B cell (primary cell): ENCODE data around the gene CNPPD1. TPM values are rescaled to one million over a fixed set of nuclear protein-coding genes. Genes with fewer than 3 reads are reported as not detected.
A peak's percentile ranks its signal among the peaks of the same experiment; 100 is the strongest.

Source experiments
- ATAC-seq: fragments of 200-7000 bp; cut with Tn5 transposase; one replicate; pipeline ENCODE4 v1.10.0; 2021; ENCODE audit warnings: low read depth, mild to moderate bottlenecking, moderate number of reproducible peaks, moderate library complexity
- CTCF ChIA-PET: fragments of 350-600 bp; sonication (Branson Sonifier 250); formaldehyde crosslinking; loops from one replicate; lab custom pipeline; 2021; ENCODE audit warnings: antibody characterized with exemption, inconsistent platforms; lab: Charles Lee
- POLR2A ChIA-PET: fragments of 350-600 bp; sonication (Branson Sonifier 250); formaldehyde crosslinking; loops from one replicate; lab custom pipeline; 2021; ENCODE audit warnings: antibody characterized with exemption; lab: Charles Lee
- DNase-seq: peaks from one replicate; pipeline ENCODE4 v3.0.0; 2013
- H2AFZ ChIP-seq: 2 replicates; pipeline ENCODE4 v1.6.1; 2012; ENCODE audit warnings: mild to moderate bottlenecking, low read depth, low read length; ENCODE audit not compliant: insufficient read depth, poor library complexity, severe bottlenecking
- H3K27ac ChIP-seq, 2 donors: 1 replicate in 1 of 2; 2 replicates in 1 of 2; pipeline ENCODE4 v1.5.1; 2012 to 2013; ENCODE audit warnings: low read length in 2 of 2, mild to moderate bottlenecking in 2 of 2, moderate library complexity in 1 of 2
- H3K27me3 ChIP-seq, 4 experiments: fragments of 200-600 bp in 1 of 4; sonication (generic) in 1 of 4; replicated peaks in 1 of 4; 1 replicate in 2 of 4; 2 replicates in 2 of 4; pipeline versions ENCODE4 v1.6.1 to v1.7.0; 2013 to 2016; ENCODE audit warnings: low read length in 3 of 4, mild to moderate bottlenecking in 2 of 4, mixed read lengths in 1 of 4, moderate library complexity in 1 of 4; ENCODE audit not compliant: insufficient read depth in 4 of 4, control insufficient read depth in 3 of 4; ENCODE audit errors: control extremely low read depth in 1 of 4
- H3K36me3 ChIP-seq, 2 experiments: replicated peaks in 1 of 2; 1 replicate in 1 of 2; 2 replicates in 1 of 2; pipeline versions ENCODE4 v1.6.1 to v1.7.1; 2013; ENCODE audit warnings: low read length in 1 of 2; ENCODE audit not compliant: insufficient read depth in 2 of 2, control insufficient read depth in 1 of 2; ENCODE audit errors: control extremely low read depth in 1 of 2, extremely low read depth in 1 of 2
- H3K4me1 ChIP-seq, 2 donors: fragments of 200-600 bp in 1 of 2; sonication (generic) in 1 of 2; 1 replicate in 1 of 2; 2 replicates in 1 of 2; pipeline versions ENCODE4 v1.5.1 to v1.6.1; 2013 to 2017; ENCODE audit warnings: low read length in 2 of 2; ENCODE audit not compliant: control insufficient read depth in 2 of 2, insufficient read depth in 2 of 2
- H3K4me2 ChIP-seq: replicated peaks from 2 replicates; pipeline ENCODE3; 2012; ENCODE audit warnings: mild to moderate bottlenecking, low read depth, low read length; ENCODE audit not compliant: poor library complexity, severe bottlenecking
- H3K4me3 ChIP-seq, 5 experiments: fragments of 200-600 bp in 1 of 5; sonication (generic) in 1 of 5; 1 replicate in 3 of 5; 2 replicates in 2 of 5; pipeline versions ENCODE4 v1.5.1 to v1.7.0; 2011 to 2016; ENCODE audit warnings: low read length in 4 of 5, mild to moderate bottlenecking in 4 of 5, low read depth in 2 of 5, control low read depth in 1 of 5, moderate library complexity in 1 of 5; ENCODE audit not compliant: insufficient read depth in 1 of 5; ENCODE audit errors: control extremely low read depth in 1 of 5, extremely low read depth in 1 of 5
- H3K79me2 ChIP-seq: fragments of 200-600 bp; sonication (generic); one replicate; pipeline ENCODE4 v1.6.0; 2016; ENCODE audit warnings: low read length; ENCODE audit not compliant: control insufficient read depth, insufficient read depth
- H3K9ac ChIP-seq: fragments of 200-600 bp; sonication (generic); 2 replicates; pipeline ENCODE4 v1.6.1; 2017; ENCODE audit warnings: mild to moderate bottlenecking, low read length, moderate library complexity
- H3K9me3 ChIP-seq, 3 donors: one replicate each; pipeline versions ENCODE4 v1.6.1 to v1.7.1; 2013; ENCODE audit warnings: low read length in 2 of 3; ENCODE audit not compliant: control insufficient read depth in 2 of 3, insufficient read depth in 1 of 3; ENCODE audit errors: control extremely low read depth in 1 of 3
- H4K20me1 ChIP-seq: 2 replicates; pipeline ENCODE4 v1.6.0; 2012; ENCODE audit warnings: mild to moderate bottlenecking, low read length; ENCODE audit not compliant: insufficient read depth, control insufficient read depth, poor library complexity, severe bottlenecking
- H3K27ac Mint-ChIP-seq: one replicate; pipeline ENCODE4 v1.8.0; 2021; ENCODE audit warnings: mixed read lengths
- H3K27me3 Mint-ChIP-seq: one replicate; pipeline ENCODE4 v1.8.0; 2021; ENCODE audit warnings: mixed read lengths
- H3K4me1 Mint-ChIP-seq: one replicate; pipeline ENCODE4 v1.8.0; 2021; ENCODE audit warnings: mixed read lengths
- H3K4me3 Mint-ChIP-seq: one replicate; pipeline ENCODE4 v1.8.0; 2021; ENCODE audit warnings: mixed read lengths
- H3K9me3 Mint-ChIP-seq: one replicate; pipeline ENCODE4 v1.8.0; 2022; ENCODE audit warnings: mixed read lengths; ENCODE audit not compliant: insufficient read depth
- EZH2 ChIP-seq: IDR thresholded peaks from 2 replicates; pipeline ENCODE4 v1.6.1; 2012; ENCODE audit warnings: borderline replicate concordance, low read depth, mild to moderate bottlenecking, moderate library complexity, low read length; ENCODE audit not compliant: insufficient read depth, poor library complexity, severe bottlenecking
- WGBS: methylation state at CpG from one replicate; pipeline ENCODE4 v1.1.5; 2013; ENCODE audit warnings: missing lambda C conversion rate; ENCODE audit not compliant: insufficient coverage; 5-methylcytosine and 5-hydroxymethylcytosine counted together
- intact Hi-C: fragments of 100-400 bp; cut with micrococcal nuclease; formaldehyde crosslinking; loops from one replicate; pipeline ENCODE4 v1.10.0; 2022
- polyA plus RNA-seq: library from polyadenylated mRNA; depleted of rRNA; stranded (reverse); fragments of >200 nt; gene quantifications from 2 replicates; pipeline ENCODE4 v1.2.3, GENCODE V29; 2012
- total RNA-seq, 2 donors: library from RNA; stranded (reverse); fragments of 120-200 nt in 1 of 2; gene quantifications; 1 replicate in 1 of 2; 2 replicates in 1 of 2; pipeline versions ENCODE4 v1.2.3 to v1.2.4, GENCODE V29; 2013 to 2022
- TF ChIP-seq, protein P1 (sequence below): fragments of 200-600 bp; IDR thresholded peaks from one replicate; pipeline ENCODE4 v1.8.0; 2022; ENCODE audit warnings: antibody characterized with exemption, mild to moderate bottlenecking

The CNPPD1 gene
- total and polyA plus RNA-seq, 2 donors (not counting 1 experiment from before 2014, with no cell fraction given) = 150 to 159 TPM

DNA sequence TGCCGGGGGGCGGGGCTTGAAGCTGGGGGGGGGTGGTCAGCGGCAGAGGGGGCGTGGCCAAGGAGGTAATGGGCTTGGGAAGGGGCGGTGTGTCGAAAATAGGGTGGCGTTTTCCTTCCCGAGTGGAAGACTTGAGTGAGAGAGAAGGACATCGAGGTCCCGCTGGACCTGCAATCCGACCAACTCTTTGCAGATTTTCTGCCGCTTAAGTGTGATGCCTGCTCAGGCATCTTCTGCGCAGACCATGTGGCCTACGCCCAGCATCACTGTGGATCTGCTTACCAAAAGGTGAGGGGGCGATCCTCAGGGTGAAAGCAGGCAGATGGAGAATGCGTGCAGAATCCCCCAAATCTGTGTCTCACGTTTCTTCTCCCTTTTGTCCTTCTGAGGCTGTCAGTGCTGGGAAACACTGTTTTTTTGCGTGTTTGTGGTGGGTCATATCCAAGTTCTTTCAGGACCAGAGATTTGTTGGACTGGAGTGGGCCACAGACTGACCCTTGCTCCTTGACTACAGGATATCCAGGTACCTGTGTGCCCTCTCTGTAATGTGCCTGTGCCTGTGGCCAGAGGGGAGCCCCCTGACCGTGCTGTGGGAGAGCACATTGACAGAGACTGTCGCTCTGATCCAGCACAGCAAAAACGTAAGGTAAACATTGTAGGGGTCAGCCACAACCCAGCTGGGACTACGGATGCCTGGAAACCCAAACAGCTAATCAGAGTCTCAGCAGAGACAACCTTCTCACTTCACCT is 30.6 kb upstream of the CNPPD1 start:
- H3K4me2 ChIP-seq = peak overlapping the region; percentile 80
- peak overlapping the region; percentile 96 for H3K4me3 Mint-ChIP-seq
- peaks cover 28% of the 10 kb centered on the region for H3K4me1 Mint-ChIP-seq
- ChIA-PET POLR2A (interaction anchor here (0.6 to 3.0 kb wide), 16 partner anchors 10 to 181 kb away, joined by 3 to 46 read pairs (median 7); partner anchors contain the start of genes ANKZF1, ATG9A, CNPPD1 and DNAJB2), CTCF (interaction anchor here (1.0 to 5.7 kb wide), 10 partner anchors 12 to 180 kb away, joined by 3 to 63 read pairs (median 5); partner anchors contain the start of genes ABCB6, ANKZF1, ATG9A and CNPPD1)
- no peaks in the 10 kb centered on the region for H3K9me3 Mint-ChIP-seq
- peaks cover 7 to 24% of the 10 kb centered on the region in 2 experiments for H3K36me3 ChIP-seq
- intact Hi-C loops = loop anchor here (1.0 to 2.0 kb wide), 2 partner anchors 22 to 37 kb away; partner anchors contain the start of genes ANKZF1, ATG9A, GLB1L and STK16
- peaks cover 14% of the 10 kb centered on the region for H4K20me1 ChIP-seq
- WGBS = 33% methylated on average over 18 of the region's 22 CpGs
- H3K9me3 ChIP-seq = no peaks in the 10 kb centered on the region
- H3K27me3 ChIP-seq = no peaks in the 10 kb centered on the region
- H3K27ac Mint-ChIP-seq = peak overlapping the region; percentile 98
- H3K4me1 ChIP-seq = peaks cover 16 to 23% of the 10 kb centered on the region in 2 donors
- H3K27me3 Mint-ChIP-seq = no peaks in the 10 kb centered on the region
- no peak for TF ChIP-seq EZH2
- TF ChIP-seq, protein P1, sequence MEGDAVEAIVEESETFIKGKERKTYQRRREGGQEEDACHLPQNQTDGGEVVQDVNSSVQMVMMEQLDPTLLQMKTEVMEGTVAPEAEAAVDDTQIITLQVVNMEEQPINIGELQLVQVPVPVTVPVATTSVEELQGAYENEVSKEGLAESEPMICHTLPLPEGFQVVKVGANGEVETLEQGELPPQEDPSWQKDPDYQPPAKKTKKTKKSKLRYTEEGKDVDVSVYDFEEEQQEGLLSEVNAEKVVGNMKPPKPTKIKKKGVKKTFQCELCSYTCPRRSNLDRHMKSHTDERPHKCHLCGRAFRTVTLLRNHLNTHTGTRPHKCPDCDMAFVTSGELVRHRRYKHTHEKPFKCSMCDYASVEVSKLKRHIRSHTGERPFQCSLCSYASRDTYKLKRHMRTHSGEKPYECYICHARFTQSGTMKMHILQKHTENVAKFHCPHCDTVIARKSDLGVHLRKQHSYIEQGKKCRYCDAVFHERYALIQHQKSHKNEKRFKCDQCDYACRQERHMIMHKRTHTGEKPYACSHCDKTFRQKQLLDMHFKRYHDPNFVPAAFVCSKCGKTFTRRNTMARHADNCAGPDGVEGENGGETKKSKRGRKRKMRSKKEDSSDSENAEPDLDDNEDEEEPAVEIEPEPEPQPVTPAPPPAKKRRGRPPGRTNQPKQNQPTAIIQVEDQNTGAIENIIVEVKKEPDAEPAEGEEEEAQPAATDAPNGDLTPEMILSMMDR = no peak
- peak overlapping the region; percentile 79 for H2AFZ ChIP-seq
- H3K79me2 ChIP-seq = peaks cover 6% of the 10 kb centered on the region
- H3K27ac ChIP-seq = peak overlapping the region; percentile 75 to 94
- peak overlapping the region; percentile 53 to 78 (median 71) for H3K4me3 ChIP-seq
- DNase-seq (no peak), ATAC-seq (no peak)
- peak overlapping the region; percentile 71 for H3K9ac ChIP-seq
